AG04449 (cell line): ENCODE results near the gene PIMREG.

Experiments
- CTCF ChIA-PET: fragments of 350-600 bp; formaldehyde crosslinking; extraction: SDS; loops from one replicate; lab custom pipeline; 2021; ENCODE audit warnings: antibody characterized with exemption; lab: Yijun Ruan, JAX
- POLR2A ChIA-PET: fragments of 400-600, 350-600 bp; formaldehyde crosslinking; extraction: SDS; loops from one replicate; lab custom pipeline; 2020; ENCODE audit warnings: antibody characterized with exemption, inconsistent platforms; lab: Yijun Ruan, JAX
- DNase-seq: peaks from one replicate; pipeline ENCODE4 v3.0.0-alpha.2; 2010; ENCODE audit warnings: low read depth, low spot score
- H3K4me3 ChIP-seq: 2 replicates; pipeline ENCODE4 v1.5.1; 2011; ENCODE audit warnings: low read depth, mild to moderate bottlenecking, control low read depth, low read length
- CTCF ChIP-seq: IDR thresholded peaks from one replicate; pipeline ENCODE4 v1.5.1; 2011; ENCODE audit warnings: mild to moderate bottlenecking, moderate library complexity, low read length, control low read depth, inconsistent platforms; ENCODE audit not compliant: insufficient read depth; ENCODE audit errors: missing control alignments

Gene PIMREG

GRCh38 chr17:6496116-6496481 lies 51.8 kb downstream of the PIMREG start:
- POLR2A ChIA-PET = no interaction called here
- TF ChIP-seq CTCF = no peak
- H3K4me3 ChIP-seq = no peak overlapping the region
- CTCF ChIA-PET = interaction anchor here (1.4 kb wide), 1 partner anchor 23 kb away, joined by 8 read pairs; no protein-coding TSS in a partner anchor
- no peak for DNase-seq

DNA sequence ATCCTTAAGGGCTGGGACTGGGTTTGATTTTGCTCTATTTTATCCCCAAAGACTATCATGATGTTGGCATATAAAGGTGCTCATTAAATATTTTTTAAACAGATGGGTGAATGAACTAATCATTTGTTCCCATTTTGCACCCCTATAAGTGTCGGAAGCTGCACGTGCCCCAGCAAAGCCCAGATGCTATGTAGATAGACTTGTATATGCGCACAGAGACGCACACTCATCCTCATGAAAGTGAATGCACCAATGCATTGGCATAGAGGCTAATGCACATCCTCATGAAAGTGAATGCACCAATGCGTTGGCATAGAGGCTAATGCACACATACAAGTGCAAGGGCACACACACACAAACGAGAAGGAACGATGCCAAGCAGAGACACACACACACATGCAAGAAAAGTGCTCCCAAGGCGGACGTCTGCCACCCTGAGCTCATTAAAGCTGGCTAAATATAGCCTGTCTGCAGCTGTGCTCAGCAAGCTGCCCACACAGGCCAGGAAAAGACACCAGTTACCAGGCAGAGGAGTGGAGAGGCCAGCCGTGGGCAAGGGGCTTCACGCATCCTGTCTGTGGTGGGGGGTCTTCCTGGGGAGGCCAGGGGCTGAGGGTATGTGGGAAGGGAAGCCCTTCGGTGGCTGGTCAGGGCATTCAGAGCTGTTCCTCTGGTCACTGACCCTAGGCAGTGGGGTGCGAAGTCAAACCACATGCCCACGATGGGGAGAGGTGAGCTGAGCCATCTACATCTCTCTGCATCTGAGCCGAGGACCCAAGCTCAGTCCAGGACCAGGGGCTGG lies 52.6 kb downstream of the PIMREG start:
- TF ChIP-seq CTCF = no peak
- H3K4me3 ChIP-seq = no peak overlapping the region
- POLR2A ChIA-PET = no interaction called here
- no peak for DNase-seq
- CTCF ChIA-PET = interaction anchor here (1.2 to 1.3 kb wide), 2 partner anchors 23 to 24 kb away, joined by 3 read pairs; no protein-coding TSS in a partner anchor

- H3K4me3 ChIP-seq = no peak overlapping the region
- TF ChIP-seq CTCF = no peak
- no peak for DNase-seq
- ChIA-PET CTCF (interaction anchor here (1.2 to 1.3 kb wide), 2 partner anchors 24 to 25 kb away, joined by 3 read pairs; no protein-coding TSS in a partner anchor), POLR2A (no interaction called here)
Measured at GRCh38 chr17:6497496-6498221, 53.4 kb downstream of the PIMREG start.

DNA sequence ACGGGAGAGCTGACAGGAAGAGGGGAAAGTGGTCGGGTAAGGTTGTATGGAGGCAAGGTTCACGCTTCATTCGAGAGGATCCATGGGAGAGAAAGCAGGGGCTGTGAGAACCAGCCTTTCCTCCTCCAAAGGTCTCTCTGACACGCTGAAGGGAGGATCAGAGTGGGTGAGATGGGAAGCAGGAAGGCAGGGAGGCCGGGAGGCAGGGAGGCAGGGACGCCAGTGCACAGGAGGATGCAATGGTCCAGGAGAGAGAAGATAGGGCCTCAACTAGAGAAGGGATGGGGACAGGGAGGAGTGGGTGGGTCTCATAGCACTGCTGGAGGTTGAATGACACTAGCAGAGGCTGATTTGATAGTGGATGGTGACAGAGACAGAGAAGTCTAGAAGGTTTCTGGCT lies 54.1 kb downstream of the PIMREG start:
- DNase-seq = no peak
- ChIA-PET CTCF (interaction anchor here (1.2 kb wide), 1 partner anchor 25 kb away, joined by 3 read pairs; no protein-coding TSS in a partner anchor), POLR2A (no interaction called here)
- no peak overlapping the region for H3K4me3 ChIP-seq
- no peak for TF ChIP-seq CTCF

DNA sequence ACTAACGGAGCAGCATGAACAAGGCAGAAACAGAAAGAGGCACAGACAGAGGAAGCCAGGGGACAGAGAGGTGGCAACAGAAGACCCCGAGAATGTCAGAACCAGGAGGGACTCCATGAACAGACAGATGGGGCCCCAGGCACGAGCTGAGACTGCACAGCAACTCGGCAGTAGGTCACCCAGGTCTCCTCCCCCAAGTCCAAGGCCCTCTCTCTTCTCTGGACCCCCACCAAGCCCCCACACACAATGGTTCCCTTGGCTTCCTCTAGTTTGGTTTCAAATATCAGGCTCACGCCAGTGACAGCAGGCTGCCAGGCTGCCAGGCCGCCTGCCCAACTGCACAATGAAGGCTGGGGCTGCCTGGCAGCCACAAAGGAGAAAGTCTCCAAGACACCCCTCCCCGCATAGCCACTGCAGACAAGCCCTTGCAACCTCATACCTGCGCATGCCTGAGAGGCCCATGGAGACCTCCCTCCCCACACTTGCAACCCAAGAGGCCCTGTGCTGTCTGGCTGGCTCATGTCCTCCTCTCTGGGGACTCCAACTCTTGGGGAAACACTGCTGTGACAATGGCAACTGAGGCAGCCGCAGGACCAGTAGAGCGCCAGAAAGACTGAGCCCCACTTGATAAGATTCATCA lies 54.8 kb downstream of the PIMREG start:
- CTCF ChIA-PET = interaction anchor here (1.6 kb wide), 1 partner anchor 26 kb away, joined by 5 read pairs; no protein-coding TSS in a partner anchor
- POLR2A ChIA-PET = no interaction called here
- TF ChIP-seq CTCF = no peak
- no peak overlapping the region for H3K4me3 ChIP-seq
- no peak for DNase-seq
